ENCODE results near the gene PTPN14.
A peak's percentile ranks its signal among the peaks of the same experiment; 100 is the strongest.

PTPN14 gene

GRCh38 chr1:214420833-214421232 lies 130.6 kb downstream of the PTPN14 start:
- Mint-ChIP-seq H3K27ac (peak overlapping the region; percentile 39), H3K9me3 (no peaks in the 10 kb centered on the region), H3K27me3 (ENCODE audit: low read depth, poor library complexity) (no peaks in the 10 kb centered on the region), H3K36me3 (ENCODE audit: low read depth) (peaks cover 28% of the 10 kb centered on the region), H3K4me1 (peaks cover 31% of the 10 kb centered on the region), H3K4me3 (no peak overlapping the region)
- TF ChIP-seq CTCF (IDR thresholded peaks at IDR 0.05) = no peak
- DNase-seq = no peak

- TF ChIP-seq CTCF (IDR thresholded peaks at IDR 0.05) = no peak
- Mint-ChIP-seq H3K27me3 (ENCODE audit: low read depth, poor library complexity) (no peaks in the 10 kb centered on the region), H3K9me3 (no peaks in the 10 kb centered on the region), H3K36me3 (ENCODE audit: low read depth) (peaks cover 27% of the 10 kb centered on the region), H3K4me3 (no peak overlapping the region), H3K4me1 (peaks cover 35% of the 10 kb centered on the region), H3K27ac (no peak overlapping the region)
- DNase-seq = no peak
These were observed 131.1 kb downstream of the PTPN14 start for GRCh38 chr1:214420341-214420740.

- Mint-ChIP-seq H3K9me3 (no peaks in the 10 kb centered on the region), H3K36me3 (ENCODE audit: low read depth) (peaks cover 20% of the 10 kb centered on the region), H3K4me3 (no peak overlapping the region), H3K27me3 (ENCODE audit: low read depth, poor library complexity) (no peaks in the 10 kb centered on the region), H3K27ac (peak overlapping the region; percentile 21), H3K4me1 (peaks cover 41% of the 10 kb centered on the region)
- DNase-seq = no peak
- no peak for TF ChIP-seq CTCF (IDR thresholded peaks at IDR 0.05)
These were observed 131.8 kb downstream of the PTPN14 start for GRCh38 chr1:214419650-214420049.

GRCh38 chr1:214418391-214418790 lies 133.0 kb downstream of the PTPN14 start:
- H3K36me3 Mint-ChIP-seq (ENCODE audit: low read depth) = peaks cover 26% of the 10 kb centered on the region
- no peaks in the 10 kb centered on the region for H3K27me3 Mint-ChIP-seq (ENCODE audit: low read depth, poor library complexity)
- H3K9me3 Mint-ChIP-seq = no peaks in the 10 kb centered on the region
- no peak for DNase-seq
- TF ChIP-seq CTCF (IDR thresholded peaks at IDR 0.05) = no peak
- H3K27ac Mint-ChIP-seq = peak overlapping the region; percentile 23
- no peak overlapping the region for H3K4me3 Mint-ChIP-seq
- H3K4me1 Mint-ChIP-seq = peaks cover 41% of the 10 kb centered on the region

GRCh38 chr1:214417545-214418210 lies 133.7 kb downstream of the PTPN14 start:
- Mint-ChIP-seq H3K27me3 (ENCODE audit: low read depth, poor library complexity) (no peaks in the 10 kb centered on the region), H3K4me1 (peaks cover 41% of the 10 kb centered on the region), H3K27ac (peak overlapping the region; percentile 29), H3K4me3 (no peak overlapping the region), H3K9me3 (no peaks in the 10 kb centered on the region), H3K36me3 (ENCODE audit: low read depth) (peaks cover 24% of the 10 kb centered on the region)
- DNase-seq = no peak
- no peak for TF ChIP-seq CTCF (IDR thresholded peaks at IDR 0.05)

- Mint-ChIP-seq H3K9me3 (no peaks in the 10 kb centered on the region), H3K36me3 (ENCODE audit: low read depth) (peaks cover 16% of the 10 kb centered on the region), H3K27me3 (ENCODE audit: low read depth, poor library complexity) (no peaks in the 10 kb centered on the region), H3K4me3 (no peak overlapping the region), H3K27ac (no peak overlapping the region), H3K4me1 (peaks cover 35% of the 10 kb centered on the region)
- TF ChIP-seq CTCF (IDR thresholded peaks at IDR 0.05) = no peak
- no peak for DNase-seq
These were observed 134.5 kb downstream of the PTPN14 start for GRCh38 chr1:214416858-214417257.

Data from nephron progenitor cell (in vitro differentiated cells).